AG20443 (cell line): ENCODE data around the gene HNRNPA0.
A peak's percentile ranks its signal among the peaks of the same experiment; 100 is the strongest.

Source experiments
- DNase-seq: peaks from one replicate; pipeline ENCODE4 v3.0.0; 2012; ENCODE audit warnings: low spot score, mixed read lengths

The HNRNPA0 gene

GRCh38 chr5:137754961-137755762, 999 bp upstream of the HNRNPA0 start:
- DNase-seq = no peak

GRCh38 chr5:137753691-137754187, 424 bp downstream of the HNRNPA0 start:
- peak; percentile 38 for DNase-seq

GRCh38 chr5:137752905-137753690, 1.1 kb downstream of the HNRNPA0 start:
- DNase-seq = peak; percentile 27

- DNase-seq = peak; percentile 60
Measured at GRCh38 chr5:137751869-137752491, 2.2 kb downstream of the HNRNPA0 start.

- no peak for DNase-seq
Measured at GRCh38 chr5:137750436-137750835, 3.7 kb downstream of the HNRNPA0 start.

- DNase-seq = no peak
Measured at GRCh38 chr5:137747848-137748247, 6.3 kb downstream of the HNRNPA0 start.

- DNase-seq = peak; percentile 69
Measured at GRCh38 chr5:137743031-137743640, 11.0 kb downstream of the HNRNPA0 start.

- no peak for DNase-seq
Measured at GRCh38 chr5:137741718-137742117, 12.4 kb downstream of the HNRNPA0 start.

- no peak for DNase-seq
Measured at GRCh38 chr5:137739737-137740136, 14.4 kb downstream of the HNRNPA0 start.

GRCh38 chr5:137738947-137739346, 15.2 kb downstream of the HNRNPA0 start:
- DNase-seq = no peak

GRCh38 chr5:137737349-137738131, 16.6 kb downstream of the HNRNPA0 start:
- no peak for DNase-seq

- DNase-seq = no peak
Measured at GRCh38 chr5:137736496-137736895, 17.7 kb downstream of the HNRNPA0 start.

- peak; percentile 63 for DNase-seq
Measured at GRCh38 chr5:137735555-137736284, 18.4 kb downstream of the HNRNPA0 start, which contains the start of gene KLHL3. TSS of gene KLHL3 (minus strand) at chr5:137736089. CDS start at chr5:137735646, 443 bp downstream.

GRCh38 chr5:137734962-137735554, 19.1 kb downstream of the HNRNPA0 start:
- DNase-seq = peak; percentile 28

GRCh38 chr5:137734331-137734730, 19.8 kb downstream of the HNRNPA0 start:
- DNase-seq = no peak

- no peak for DNase-seq
Measured at GRCh38 chr5:137733922-137734321, 20.2 kb downstream of the HNRNPA0 start.

GRCh38 chr5:137733006-137733405, 21.2 kb downstream of the HNRNPA0 start:
- DNase-seq = no peak

- peak; percentile 64 for DNase-seq
Measured at GRCh38 chr5:137731176-137731575, 23.0 kb downstream of the HNRNPA0 start.

GRCh38 chr5:137730336-137730735, 23.8 kb downstream of the HNRNPA0 start:
- DNase-seq = peak; percentile 20

- no peak for DNase-seq
Measured at GRCh38 chr5:137728048-137728447, 26.1 kb downstream of the HNRNPA0 start.
